Ishikawa (cell line): ENCODE results near the gene CUL5.

Source experiments
- CEBPB ChIP-seq: IDR thresholded peaks from 2 replicates; pipeline ENCODE4 v1.6.1; 2012
- CREB1 ChIP-seq: IDR thresholded peaks from 2 replicates; pipeline ENCODE4 v1.6.1; 2012; ENCODE audit warnings: low read depth
- EGR1 ChIP-seq: IDR thresholded peaks from 2 replicates; pipeline ENCODE4 v1.6.1; 2012
- EP300 ChIP-seq: IDR thresholded peaks from 2 replicates; pipeline ENCODE4 v1.6.1; 2012; ENCODE audit warnings: borderline replicate concordance
- FOXM1 ChIP-seq: IDR thresholded peaks from 2 replicates; pipeline ENCODE4 v1.6.1; 2012; ENCODE audit warnings: low read depth, borderline replicate concordance
- MAX ChIP-seq: IDR thresholded peaks from 2 replicates; pipeline ENCODE4 v1.6.1; 2012
- NFIC ChIP-seq: IDR thresholded peaks from 2 replicates; pipeline ENCODE4 v1.6.1; 2012
- RAD21 ChIP-seq: IDR thresholded peaks from 2 replicates; pipeline ENCODE4 v1.6.1; 2012; ENCODE audit warnings: low read depth
- REST ChIP-seq: IDR thresholded peaks from 2 replicates; pipeline ENCODE4 v1.6.1; 2012; ENCODE audit warnings: low read depth, mild to moderate bottlenecking
- TAF1 ChIP-seq: IDR thresholded peaks from 2 replicates; pipeline ENCODE4 v1.6.1; 2012; ENCODE audit warnings: low read depth, mild to moderate bottlenecking
- TCF12 ChIP-seq: IDR thresholded peaks from 2 replicates; pipeline ENCODE4 v1.6.1; 2012; ENCODE audit warnings: low read depth
- TEAD4 ChIP-seq: IDR thresholded peaks from 2 replicates; pipeline ENCODE4 v1.6.1; 2012
- USF1 ChIP-seq: IDR thresholded peaks from 2 replicates; pipeline ENCODE4 v1.6.1; 2012
- YY1 ChIP-seq: IDR thresholded peaks from 2 replicates; pipeline ENCODE4 v1.6.1; 2012; ENCODE audit warnings: low read depth
- ZBTB7A ChIP-seq: IDR thresholded peaks from 2 replicates; pipeline ENCODE4 v1.6.1; 2012; ENCODE audit warnings: low read depth

Gene CUL5

GRCh38 chr11:108035690-108036089 lies 27.0 kb downstream of the CUL5 start:
- TF ChIP-seq REST (no peak), CREB1 (no peak), FOXM1 (no peak)

- TF ChIP-seq EGR1 (no peak), FOXM1 (no peak), CREB1 (no peak)
These were observed 28.5 kb downstream of the CUL5 start for GRCh38 chr11:108037211-108037610.

- TF ChIP-seq TCF12, result no peak
- no peak for TF ChIP-seq EP300
- no peak for TF ChIP-seq CEBPB
- TF ChIP-seq EGR1, result no peak
- TF ChIP-seq TAF1, result no peak
- no peak for TF ChIP-seq CREB1
- TF ChIP-seq RAD21, result no peak
- no peak for TF ChIP-seq USF1
- no peak for TF ChIP-seq REST
- TF ChIP-seq NFIC, result no peak
- TF ChIP-seq TEAD4, result no peak
These were observed 28.9 kb downstream of the CUL5 start for GRCh38 chr11:108037636-108038035.

- no peak for TF ChIP-seq YY1
- TF ChIP-seq TCF12, result no peak
- no peak for TF ChIP-seq MAX
- no peak for TF ChIP-seq EGR1
- no peak for TF ChIP-seq CREB1
- TF ChIP-seq ZBTB7A, result no peak
- no peak for TF ChIP-seq USF1
- TF ChIP-seq RAD21, result no peak
- TF ChIP-seq CEBPB, result no peak
- TF ChIP-seq TAF1, result no peak
- no peak for TF ChIP-seq NFIC
- no peak for TF ChIP-seq FOXM1
- no peak for TF ChIP-seq TEAD4
- TF ChIP-seq REST, result no peak
- TF ChIP-seq EP300, result no peak
These were observed 39.6 kb downstream of the CUL5 start for GRCh38 chr11:108048269-108048668.

GRCh38 chr11:108062336-108062735 lies 53.6 kb downstream of the CUL5 start:
- TF ChIP-seq TAF1, result no peak

- TF ChIP-seq YY1 (no peak), MAX (no peak), USF1 (no peak), NFIC (no peak), CEBPB (no peak), TCF12 (no peak), FOXM1 (no peak), EP300 (no peak), EGR1 (no peak), ZBTB7A (no peak), TEAD4 (no peak), TAF1 (no peak), RAD21 (no peak), CREB1 (no peak), REST (no peak)
These were observed 54.7 kb downstream of the CUL5 start for GRCh38 chr11:108063410-108063809.
